SK-N-MC (cell line): Measurements from ENCODE around the gene BMPR1B.

Experiments
- DNase-seq: peaks from one replicate; pipeline ENCODE4 v3.0.0-alpha.2; 2011; ENCODE audit warnings: low read depth, low spot score
- H3K27ac ChIP-seq: fragments of 200-600 bp; sonication (generic); 2 replicates; pipeline ENCODE4 v1.5.1; 2016; ENCODE audit warnings: mixed run types
- H3K36me3 ChIP-seq: fragments of 200-600 bp; sonication (generic); 2 replicates; pipeline ENCODE4 v1.6.1; 2017; ENCODE audit warnings: antibody characterized with exemption, low read length, mixed read lengths; ENCODE audit not compliant: insufficient read depth
- H3K4me3 ChIP-seq: fragments of 200-600 bp; sonication (generic); 2 replicates; pipeline ENCODE4 v1.5.1; 2016
- H3K9ac ChIP-seq: fragments of 200-600 bp; sonication (generic); 2 replicates; pipeline ENCODE4 v1.8.0; 2017; ENCODE audit warnings: mixed run types, mixed read lengths; ENCODE audit not compliant: insufficient read length
- H3K9me3 ChIP-seq: fragments of 200-600 bp; sonication (generic); 2 replicates; pipeline ENCODE4 v1.6.1; 2017; ENCODE audit warnings: low read depth, mild to moderate bottlenecking, antibody characterized with exemption, low read length, moderate library complexity, mixed read lengths
- EZH2 ChIP-seq: fragments of 200-600 bp; sonication (generic); IDR thresholded peaks from one replicate; pipeline ENCODE4 v1.6.1; 2017; ENCODE audit warnings: antibody characterized with exemption
- FOXP2 ChIP-seq: optimal IDR thresholded peaks from 2 replicates; pipeline ENCODE3; 2011; ENCODE audit warnings: mild to moderate bottlenecking, moderate library complexity; ENCODE audit not compliant: insufficient read depth; ENCODE audit errors: extremely low read length, control extremely low read depth
- POLR2AphosphoS5 ChIP-seq: IDR thresholded peaks from 2 replicates; pipeline ENCODE4 v1.6.1; 2012; ENCODE audit warnings: mild to moderate bottlenecking, low read depth, low read length, borderline replicate concordance

Gene BMPR1B

GRCh38 chr4:94895081-94895480 is 137.3 kb downstream of the BMPR1B start:
- TF ChIP-seq FOXP2, result no peak
- no peak for TF ChIP-seq EZH2
- no peak for TF ChIP-seq POLR2AphosphoS5
- no peak overlapping the region for H3K4me3 ChIP-seq
- no peak for DNase-seq
- H3K9me3 ChIP-seq, result no peaks in the 10 kb centered on the region
- no peak overlapping the region for H3K27ac ChIP-seq
- H3K9ac ChIP-seq, result no peak overlapping the region
- H3K36me3 ChIP-seq, result no peaks in the 10 kb centered on the region

GRCh38 chr4:94897023-94897422 is 139.3 kb downstream of the BMPR1B start:
- Histone ChIP-seq H3K27ac (no peak overlapping the region), H3K9ac (no peak overlapping the region), H3K36me3 (no peaks in the 10 kb centered on the region), H3K9me3 (no peaks in the 10 kb centered on the region), H3K4me3 (no peak overlapping the region)
- TF ChIP-seq POLR2AphosphoS5, result no peak
- TF ChIP-seq EZH2, result no peak
- no peak for TF ChIP-seq FOXP2
- DNase-seq, result no peak

GRCh38 chr4:94905511-94905910 is 147.8 kb downstream of the BMPR1B start:
- H3K9me3 ChIP-seq, result no peaks in the 10 kb centered on the region
- H3K36me3 ChIP-seq, result no peaks in the 10 kb centered on the region
- no peak for DNase-seq
- no peak overlapping the region for H3K27ac ChIP-seq
- no peak overlapping the region for H3K9ac ChIP-seq
- H3K4me3 ChIP-seq, result no peak overlapping the region
- no peak for TF ChIP-seq EZH2

DNA sequence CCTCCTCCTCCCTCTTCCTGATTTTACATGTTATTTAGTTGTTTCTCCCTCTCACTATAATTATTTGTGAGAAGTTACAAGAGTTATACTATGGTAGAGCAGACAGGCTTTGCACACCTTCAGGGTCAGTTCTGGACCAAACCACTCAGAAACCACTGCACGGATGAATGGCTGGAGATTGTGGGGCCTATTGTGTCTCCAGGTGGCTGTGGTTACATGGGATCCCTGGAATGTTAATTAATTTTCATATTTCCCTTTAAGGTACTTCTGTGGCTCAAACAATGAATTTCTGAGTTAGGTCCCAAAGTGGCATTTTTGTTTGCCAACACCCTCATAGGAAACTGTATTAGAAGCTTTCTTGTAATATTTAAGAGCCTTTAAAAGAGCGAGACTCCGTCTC is 151.9 kb downstream of the BMPR1B start:
- Histone ChIP-seq H3K4me3 (no peak overlapping the region), H3K36me3 (no peaks in the 10 kb centered on the region), H3K9me3 (no peaks in the 10 kb centered on the region), H3K27ac (no peak overlapping the region), H3K9ac (no peak overlapping the region)
- no peak for TF ChIP-seq POLR2AphosphoS5
- no peak for TF ChIP-seq EZH2
- no peak for TF ChIP-seq FOXP2
- no peak for DNase-seq

GRCh38 chr4:94911106-94911505 is 153.4 kb downstream of the BMPR1B start:
- H3K4me3 ChIP-seq, result no peak overlapping the region
- no peak for TF ChIP-seq POLR2AphosphoS5
- no peak for TF ChIP-seq EZH2
- TF ChIP-seq FOXP2, result no peak
- H3K27ac ChIP-seq, result no peak overlapping the region
- H3K36me3 ChIP-seq, result no peaks in the 10 kb centered on the region
- no peaks in the 10 kb centered on the region for H3K9me3 ChIP-seq
- no peak overlapping the region for H3K9ac ChIP-seq
- no peak for DNase-seq

DNA sequence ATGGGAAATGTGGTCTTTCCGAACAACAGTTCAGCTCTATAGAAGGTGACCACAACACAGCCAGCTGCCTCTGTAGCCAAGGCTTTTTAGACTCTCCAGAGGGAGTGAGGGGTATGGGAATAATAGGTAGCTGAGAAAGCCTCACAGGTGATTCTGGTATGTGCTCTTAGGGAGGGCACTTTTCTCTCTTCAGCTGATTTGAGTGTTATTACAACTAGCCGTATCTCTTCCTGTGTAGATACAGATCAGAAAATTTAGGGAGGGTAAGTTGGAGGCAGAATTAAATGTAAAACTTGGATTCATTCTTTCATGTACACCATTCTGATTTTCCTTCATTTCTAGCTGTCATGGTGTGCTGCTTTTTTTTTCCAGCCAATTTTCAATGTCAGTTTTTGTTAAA is 154.9 kb downstream of the BMPR1B start:
- Histone ChIP-seq H3K27ac (no peak overlapping the region), H3K4me3 (no peak overlapping the region), H3K9me3 (no peaks in the 10 kb centered on the region), H3K36me3 (no peaks in the 10 kb centered on the region), H3K9ac (no peak overlapping the region)
- DNase-seq, result no peak
- TF ChIP-seq EZH2, result no peak
- no peak for TF ChIP-seq FOXP2

- Histone ChIP-seq H3K4me3 (no peak overlapping the region), H3K27ac (no peak overlapping the region), H3K36me3 (no peaks in the 10 kb centered on the region), H3K9ac (no peak overlapping the region), H3K9me3 (no peaks in the 10 kb centered on the region)
- no peak for DNase-seq
- TF ChIP-seq EZH2 (no peak), FOXP2 (no peak), POLR2AphosphoS5 (no peak)
Measured at GRCh38 chr4:94913316-94913715, 155.6 kb downstream of the BMPR1B start.

GRCh38 chr4:94917146-94917545 is 159.4 kb downstream of the BMPR1B start:
- Histone ChIP-seq H3K4me3 (no peak overlapping the region), H3K9me3 (no peaks in the 10 kb centered on the region)
- TF ChIP-seq EZH2 (no peak), FOXP2 (no peak), POLR2AphosphoS5 (no peak)

GRCh38 chr4:94918543-94918942 is 160.8 kb downstream of the BMPR1B start:
- Histone ChIP-seq H3K27ac (no peak overlapping the region), H3K4me3 (no peak overlapping the region), H3K9ac (no peak overlapping the region), H3K36me3 (no peaks in the 10 kb centered on the region), H3K9me3 (no peaks in the 10 kb centered on the region)
- TF ChIP-seq FOXP2, result no peak
- no peak for DNase-seq

More at GRCh38 chr4:94917146-94917545, 159.4 kb downstream of the BMPR1B start:
- Histone ChIP-seq H3K9ac (no peak overlapping the region), H3K36me3 (no peaks in the 10 kb centered on the region), H3K27ac (no peak overlapping the region)
- no peak for DNase-seq
